Fibroblast of skin of right biceps (primary cell): ENCODE data around the gene CABP1.
"Not testable (repeated sequence)": the region's sequence is repeated elsewhere in the genome, so short reads cannot be mapped to it uniquely, and the experiment has no call there.

Experiments used
- DNase-seq: peaks from one replicate; pipeline ENCODE4 v3.0.0-alpha.2; 2013

The CABP1 gene

GRCh38 chr12:120639771-120640721 is at the start of gene CABP1:
TSS of gene CABP1 (plus strand) at chr12:120640626. CDS start at chr12:120640686, 60 bp downstream.
- DNase-seq = no peak

DNA sequence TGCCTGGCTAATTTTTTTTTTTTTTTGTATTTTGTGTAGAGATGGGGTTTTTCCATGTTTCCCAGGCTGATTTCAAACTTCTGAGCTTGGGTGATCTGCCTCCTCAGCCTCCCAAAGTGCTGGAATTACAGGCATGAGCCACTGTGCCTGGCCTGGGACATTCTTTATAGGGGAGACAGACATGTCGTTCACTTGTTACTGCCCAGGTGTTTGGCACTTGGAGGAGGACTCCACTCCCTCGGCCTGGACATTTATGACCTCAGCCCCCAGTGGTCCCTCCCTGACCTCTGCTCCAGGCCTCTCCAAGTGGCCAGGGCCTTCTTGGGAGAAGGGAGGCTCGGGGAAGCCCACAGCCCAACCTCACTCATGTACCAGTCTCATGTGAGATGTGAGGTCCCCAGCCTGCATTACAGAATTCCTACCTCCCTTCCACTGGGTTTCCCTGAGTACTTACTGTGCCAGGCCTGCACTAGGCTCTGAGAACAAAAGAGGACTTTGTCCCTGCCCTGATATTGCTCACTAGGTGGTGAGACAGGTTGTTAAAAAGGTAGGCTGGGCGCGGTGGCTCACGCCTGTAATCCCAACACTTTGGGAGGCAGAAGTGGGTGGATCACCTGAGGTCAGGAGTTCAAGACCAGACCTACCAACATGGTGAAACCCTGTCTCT is 49.6 kb upstream of the CABP1 start:
- no peak for DNase-seq

DNA sequence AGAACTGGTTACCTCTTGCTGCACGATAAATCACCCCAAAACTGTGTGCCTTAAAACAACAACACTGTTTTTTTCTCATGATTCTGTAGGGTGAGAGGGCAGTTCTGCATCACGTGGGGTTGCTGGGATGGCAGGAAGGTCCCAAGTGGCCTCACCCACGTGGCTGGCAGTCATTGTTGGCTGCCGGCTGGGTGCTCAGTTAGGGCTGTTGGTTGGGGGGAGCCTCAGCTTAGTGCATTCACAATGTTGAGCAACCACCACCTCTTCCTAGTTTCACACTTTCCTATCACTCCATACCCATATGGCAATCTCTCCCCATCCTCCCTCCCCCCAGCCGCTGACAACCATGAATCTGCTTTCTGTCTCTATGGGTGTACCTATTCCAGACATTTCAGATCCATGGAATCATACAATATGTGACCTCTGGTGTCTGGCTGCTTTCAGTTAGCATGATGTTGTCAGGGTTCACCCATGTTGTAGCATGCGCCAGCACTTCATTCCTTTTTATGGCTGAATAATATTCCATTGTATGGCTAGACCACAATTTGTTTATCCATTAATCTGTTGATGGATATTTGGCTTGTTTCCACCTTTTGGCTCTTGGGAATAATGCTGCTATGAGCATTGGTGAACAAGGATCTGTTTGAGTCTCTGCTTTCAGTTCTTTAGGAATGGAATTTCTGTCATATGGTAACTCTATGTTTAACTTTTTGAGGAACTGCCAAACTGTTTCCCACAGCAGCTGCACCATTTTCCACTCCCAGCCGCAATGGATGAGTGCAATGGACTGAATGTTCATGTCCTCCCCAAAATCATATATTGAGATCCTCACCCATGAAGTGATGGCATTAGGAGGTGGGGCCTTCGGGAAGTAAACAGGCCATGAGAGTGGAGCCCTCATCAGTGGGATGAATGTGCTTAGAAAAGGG is 48.0 kb upstream of the CABP1 start:
- no peak for DNase-seq

GRCh38 chr12:120596901-120597300 is 43.5 kb upstream of the CABP1 start:
- no peak for DNase-seq

GRCh38 chr12:120597861-120598260 is 42.6 kb upstream of the CABP1 start:
- DNase-seq = no peak

- peak; percentile 20 for DNase-seq
These were observed 41.6 kb upstream of the CABP1 start for GRCh38 chr12:120598674-120599463.

DNA sequence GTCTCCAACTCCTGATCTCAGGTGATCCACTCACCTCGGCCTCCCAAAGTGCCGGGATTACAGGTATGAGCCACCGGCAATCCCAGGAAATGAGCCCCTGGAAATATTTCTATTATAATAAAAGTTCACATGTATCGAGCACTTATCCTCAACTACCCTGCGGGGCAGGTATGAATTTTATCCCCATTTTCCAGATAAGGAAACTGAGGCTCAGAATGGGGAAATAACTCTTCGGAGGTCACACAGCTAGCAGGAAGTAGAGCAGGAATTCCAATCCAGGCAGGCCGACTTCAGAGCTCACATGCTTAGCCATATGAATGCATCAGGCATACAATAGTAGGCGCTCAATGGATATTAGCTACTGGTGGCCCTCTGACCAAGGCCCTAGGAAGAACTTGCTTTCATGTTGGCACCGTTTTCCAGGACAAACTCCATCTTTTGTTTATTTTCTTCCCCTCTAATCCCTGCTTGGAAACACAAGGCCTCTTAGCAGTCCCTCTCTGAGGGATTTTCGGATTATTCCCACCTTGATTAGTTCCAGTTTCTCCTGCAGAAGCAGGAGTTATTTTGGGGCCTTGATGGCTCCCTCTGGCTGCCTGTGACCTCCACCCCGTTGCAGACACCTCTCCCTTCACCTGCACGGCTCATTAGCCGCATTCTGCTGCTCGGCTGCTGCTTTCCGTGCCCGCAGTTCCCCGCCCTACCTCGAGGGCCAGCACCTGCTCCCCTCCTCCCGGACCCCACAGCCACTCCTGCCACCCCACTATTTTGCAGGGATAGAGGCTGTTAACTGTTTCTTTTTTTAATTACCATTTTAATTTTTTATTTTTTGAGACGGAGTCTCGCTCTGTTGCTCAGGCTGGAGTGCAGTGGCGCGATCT is 40.5 kb upstream of the CABP1 start:
- DNase-seq = no peak

DNA sequence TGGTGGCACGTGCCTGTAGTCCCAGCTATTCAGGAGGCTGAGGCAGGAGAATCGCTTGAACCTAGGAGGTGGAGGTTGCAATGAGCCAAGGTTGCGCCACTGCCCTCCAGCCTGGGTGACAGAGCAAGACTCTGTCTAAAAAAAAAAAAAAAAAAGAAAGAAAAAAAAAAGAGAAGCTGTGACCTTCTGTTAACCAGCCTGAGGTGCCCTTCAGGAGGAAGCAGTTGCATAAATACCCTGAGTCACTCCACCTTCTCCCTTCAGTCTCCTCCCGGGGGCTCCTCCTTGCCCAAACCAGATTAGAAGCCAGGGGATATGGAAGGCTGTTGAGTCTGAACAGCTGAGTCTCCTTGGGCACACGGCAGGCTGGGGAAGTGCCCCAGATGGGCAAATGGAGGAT is 38.0 kb upstream of the CABP1 start:
- not testable (repeated sequence) for DNase-seq

- no peak for DNase-seq
These were observed 29.9 kb upstream of the CABP1 start for GRCh38 chr12:120610560-120610959.

- DNase-seq = not testable (repeated sequence)
These were observed 28.9 kb upstream of the CABP1 start for GRCh38 chr12:120611534-120611933.

DNA sequence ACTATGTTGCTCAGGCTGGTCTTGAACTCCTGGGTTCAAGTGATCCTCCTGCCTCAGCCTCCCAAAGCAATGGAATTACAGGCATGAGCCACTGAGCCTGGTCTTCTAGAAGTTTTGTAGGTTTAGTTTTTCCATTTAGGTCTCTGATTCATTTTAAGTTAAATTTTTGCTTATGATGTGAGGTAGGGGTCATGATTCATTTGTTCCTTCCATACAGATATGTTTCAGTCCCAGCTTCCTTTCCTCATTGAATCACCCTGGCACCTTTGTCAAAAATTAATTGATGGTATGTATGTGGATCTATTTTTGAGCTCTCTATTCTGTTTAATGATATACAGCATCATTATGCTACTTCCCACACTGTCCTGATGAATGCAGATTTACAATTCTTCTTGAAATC is 25.6 kb upstream of the CABP1 start:
- DNase-seq = no peak

DNA sequence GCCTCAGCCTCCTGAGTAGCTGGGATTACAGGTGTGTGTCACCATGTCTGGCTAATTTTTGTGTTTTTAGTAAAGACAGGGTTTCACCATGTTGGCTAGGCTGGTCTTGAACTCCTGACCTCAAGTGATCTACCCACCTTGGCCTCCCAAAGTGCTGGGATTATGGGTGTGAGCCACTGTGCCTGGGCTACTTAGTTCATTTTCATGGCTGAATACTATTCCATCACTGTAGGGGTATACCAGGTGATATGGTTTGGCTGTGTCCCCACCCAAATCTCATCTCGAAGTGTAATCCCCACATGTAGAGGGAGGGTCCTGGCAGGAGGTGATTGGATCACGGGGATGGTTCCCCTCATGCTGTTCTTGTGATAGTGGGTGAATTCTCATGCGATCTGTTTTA is 23.2 kb upstream of the CABP1 start:
- not testable (repeated sequence) for DNase-seq

DNA sequence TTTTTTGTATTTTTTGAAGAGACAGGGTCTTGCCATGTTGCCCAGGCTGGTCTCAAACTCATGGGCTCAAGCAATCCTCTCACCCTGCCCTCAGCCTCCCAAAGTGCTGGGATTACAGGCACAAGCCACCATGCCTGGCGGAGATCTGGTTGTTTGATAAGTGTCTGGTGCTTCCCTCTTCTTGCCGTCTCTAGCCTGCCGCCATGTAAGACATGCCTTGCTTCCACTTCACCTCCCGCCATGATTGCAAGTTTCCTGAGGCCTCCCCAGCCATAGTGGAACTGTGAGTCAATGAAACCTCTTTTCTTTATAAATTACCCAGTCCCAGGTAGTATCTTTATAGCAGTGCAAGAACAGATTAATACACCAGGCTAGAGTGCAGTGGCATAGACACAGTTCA is 22.7 kb upstream of the CABP1 start:
- DNase-seq = not testable (repeated sequence)

- DNase-seq = no peak
These were observed 21.3 kb upstream of the CABP1 start for GRCh38 chr12:120618954-120619615.

DNA sequence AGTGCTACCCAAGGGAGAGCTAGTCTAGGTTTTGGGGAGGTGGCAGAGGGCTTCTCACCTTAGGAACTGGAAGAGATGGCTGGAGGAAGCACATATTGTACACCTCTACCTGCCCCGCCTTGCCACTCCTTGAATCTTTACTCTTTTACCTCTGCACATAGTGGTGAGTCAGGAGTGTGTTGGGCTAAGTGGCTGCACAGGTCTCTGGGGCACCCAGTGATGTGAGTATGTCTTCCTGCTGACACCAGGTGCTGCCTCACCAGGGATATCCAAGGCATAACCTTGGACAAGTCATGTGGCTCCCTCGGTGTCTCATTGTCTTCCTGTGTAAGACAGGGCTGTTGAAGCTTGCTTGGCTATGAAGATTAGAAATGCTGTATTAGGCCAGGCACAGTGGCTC is 19.8 kb upstream of the CABP1 start:
- DNase-seq = no peak

GRCh38 chr12:120625557-120626419 is 14.6 kb upstream of the CABP1 start:
- DNase-seq = no peak

- DNase-seq = no peak
These were observed 11.5 kb upstream of the CABP1 start for GRCh38 chr12:120628919-120629318.

GRCh38 chr12:120630104-120630892 is 10.1 kb upstream of the CABP1 start:
- no peak for DNase-seq

- DNase-seq = no peak
These were observed 9.3 kb upstream of the CABP1 start for GRCh38 chr12:120631097-120631496.
